H1 (cell line): Measurements from ENCODE around the gene ACAD10. TPM values are rescaled to one million over a fixed set of nuclear protein-coding genes. Genes with fewer than 3 reads are reported as not detected.

Source experiments
- CTCF ChIA-PET: fragments of 300-600 bp; sonication (Branson Sonifier 250); formaldehyde crosslinking; loops from one replicate; lab custom pipeline; 2021; ENCODE audit not compliant: partially characterized antibody; lab: Charles Lee
- POLR2A ChIA-PET: fragments of 300-600 bp; sonication (Branson Sonifier 250); formaldehyde crosslinking; loops from one replicate; lab custom pipeline; 2021; ENCODE audit warnings: inconsistent platforms; ENCODE audit not compliant: partially characterized antibody; lab: Charles Lee
- DNase-seq, 2 experiments: peaks; one replicate each; pipeline versions ENCODE4 v3.0.0 to v3.0.0-alpha.2; 2010 to 2022; ENCODE audit warnings: low spot score in 2 of 2, low read depth in 1 of 2, mixed read lengths in 1 of 2
- FAIRE-seq: peaks from 2 replicates; lab custom pipeline; 2011; peaks lifted over from hg19 to GRCh38; lab: Jason Lieb, UNC
- H2AFZ ChIP-seq: 2 replicates; pipeline ENCODE4 v1.8.1; 2012; ENCODE audit warnings: low read length, inconsistent platforms
- H2AK5ac ChIP-seq: 2 replicates; pipeline ENCODE4 v1.6.1; 2013; ENCODE audit warnings: low read depth, low read length
- H2BK120ac ChIP-seq: replicated peaks from 2 replicates; pipeline ENCODE3; 2013; ENCODE audit warnings: low read depth, low read length, inconsistent platforms
- H2BK12ac ChIP-seq: 2 replicates; pipeline ENCODE4 v1.6.1; 2013; ENCODE audit warnings: low read depth, low read length
- H2BK15ac ChIP-seq: 2 replicates; pipeline ENCODE4 v1.6.1; 2013; ENCODE audit warnings: low read length
- H2BK20ac ChIP-seq: 2 replicates; pipeline ENCODE4 v1.6.1; 2013; ENCODE audit warnings: low read length
- H2BK5ac ChIP-seq: 2 replicates; pipeline ENCODE4 v1.6.1; 2013; ENCODE audit warnings: low read depth, low read length
- H3K14ac ChIP-seq: 2 replicates; pipeline ENCODE4 v1.6.1; 2013; ENCODE audit warnings: inconsistent platforms; ENCODE audit not compliant: insufficient read length
- H3K18ac ChIP-seq: 2 replicates; pipeline ENCODE4 v1.6.1; 2013; ENCODE audit warnings: low read length; ENCODE audit errors: extremely low read depth
- H3K23ac ChIP-seq: 2 replicates; pipeline ENCODE4 v1.6.1; 2013; ENCODE audit warnings: inconsistent platforms; ENCODE audit not compliant: insufficient read length
- H3K23me2 ChIP-seq: 2 replicates; pipeline ENCODE4 v1.6.1; 2013; ENCODE audit warnings: low read depth, low read length
- H3K27ac ChIP-seq: 2 replicates; pipeline ENCODE4 v1.6.1; 2011; ENCODE audit warnings: low read depth, low read length, inconsistent platforms
- H3K27me3 ChIP-seq, 4 experiments: replicated peaks in 1 of 4; 1 replicate in 1 of 4; 2 replicates in 3 of 4; pipeline versions ENCODE4 v1.6.1 to v1.8.1; 2011 to 2013; ENCODE audit warnings: low read length in 3 of 4, mild to moderate bottlenecking in 3 of 4, inconsistent platforms in 2 of 4, mixed read lengths in 2 of 4, moderate library complexity in 1 of 4; ENCODE audit not compliant: control insufficient read depth in 3 of 4, insufficient read depth in 3 of 4; ENCODE audit errors: extremely low read depth in 1 of 4
- H3K36me3 ChIP-seq, 4 experiments: 2 replicates each; pipeline versions ENCODE4 v1.6.1 to v1.8.1; 2011 to 2013; ENCODE audit warnings: mild to moderate bottlenecking in 4 of 4, low read length in 3 of 4, moderate library complexity in 2 of 4, control low read depth in 1 of 4, inconsistent platforms in 1 of 4; ENCODE audit not compliant: insufficient read depth in 4 of 4, control insufficient read depth in 2 of 4
- H3K4ac ChIP-seq: replicated peaks from 2 replicates; pipeline ENCODE3; 2013; ENCODE audit warnings: low read length, low read depth, mixed read lengths, inconsistent platforms; ENCODE audit not compliant: insufficient read length
- H3K4me1 ChIP-seq, 4 experiments: replicated peaks in 1 of 4; 1 replicate in 1 of 4; 2 replicates in 3 of 4; pipeline versions ENCODE4 v1.6.1 to v1.8.1; 2011 to 2013; ENCODE audit warnings: low read length in 3 of 4, inconsistent platforms in 2 of 4, mixed read lengths in 1 of 4; ENCODE audit not compliant: insufficient read depth in 4 of 4, control insufficient read depth in 3 of 4
- H3K4me2 ChIP-seq, 2 experiments: 2 replicates each; pipeline versions ENCODE4 v1.6.1 to v1.8.1; 2011 to 2013; ENCODE audit warnings: low read depth in 2 of 2, low read length in 2 of 2, control low read depth in 1 of 2, inconsistent platforms in 1 of 2, mild to moderate bottlenecking in 1 of 2; ENCODE audit not compliant: insufficient read depth in 1 of 2
- H3K4me3 ChIP-seq, 4 experiments: fragments of 200-600, 300-600 bp in 1 of 4; sonication (generic), shearing (Covaris generic), sonication (Bioruptor Twin) in 1 of 4; 2 replicates each; pipeline versions ENCODE4 v1.5.1 to v1.8.1; 2011 to 2016; ENCODE audit warnings: low read length in 4 of 4, low read depth in 3 of 4, control low read depth in 2 of 4, inconsistent platforms in 2 of 4, mild to moderate bottlenecking in 2 of 4, mixed read lengths in 1 of 4, moderate library complexity in 1 of 4; ENCODE audit not compliant: insufficient read depth in 2 of 4; ENCODE audit errors: extremely low read depth in 1 of 4
- H3K56ac ChIP-seq: replicated peaks from 2 replicates; pipeline ENCODE3; 2013; ENCODE audit warnings: low read depth, mild to moderate bottlenecking, mixed read lengths, low read length, inconsistent platforms; ENCODE audit not compliant: insufficient read length
- H3K79me1 ChIP-seq: 2 replicates; pipeline ENCODE4 v1.6.1; 2013; ENCODE audit warnings: low read depth, low read length, control low read depth
- H3K79me2 ChIP-seq, 2 experiments: 2 replicates each; pipeline versions ENCODE4 v1.6.1 to v1.8.1; 2012 to 2013; ENCODE audit warnings: low read length in 2 of 2, mild to moderate bottlenecking in 2 of 2, inconsistent platforms in 1 of 2; ENCODE audit not compliant: insufficient read depth in 2 of 2, control insufficient read depth in 1 of 2
- H3K9ac ChIP-seq, 4 experiments: replicated peaks in 1 of 4; 1 replicate in 1 of 4; 2 replicates in 3 of 4; pipeline versions ENCODE4 v1.6.1 to v1.8.1; 2011 to 2013; ENCODE audit warnings: low read depth in 3 of 4, low read length in 3 of 4, control low read depth in 2 of 4, mild to moderate bottlenecking in 2 of 4, moderate library complexity in 2 of 4, inconsistent platforms in 1 of 4; ENCODE audit errors: extremely low read depth in 1 of 4
- H3K9me3 ChIP-seq, 2 experiments: 2 replicates each; pipeline versions ENCODE4 v1.6.1 to v1.8.1; 2012 to 2013; ENCODE audit warnings: mild to moderate bottlenecking in 2 of 2, moderate library complexity in 2 of 2, control low read depth in 1 of 2, inconsistent platforms in 1 of 2, low read depth in 1 of 2, low read length in 1 of 2, mixed read lengths in 1 of 2; ENCODE audit not compliant: insufficient read depth in 2 of 2
- H4K20me1 ChIP-seq, 2 experiments: replicated peaks in 1 of 2; 2 replicates each; pipeline versions ENCODE3 to v1.8.1; 2011 to 2013; ENCODE audit warnings: inconsistent platforms in 2 of 2, low read length in 2 of 2, mild to moderate bottlenecking in 1 of 2; ENCODE audit not compliant: insufficient read depth in 2 of 2, control insufficient read depth in 1 of 2
- H4K5ac ChIP-seq: 2 replicates; pipeline ENCODE4 v1.6.1; 2013; ENCODE audit warnings: low read length, low read depth, mixed read lengths, inconsistent platforms; ENCODE audit not compliant: insufficient read length
- H4K8ac ChIP-seq: 2 replicates; pipeline ENCODE4 v1.8.0; 2013; ENCODE audit warnings: mild to moderate bottlenecking, moderate library complexity, low read length, inconsistent platforms; ENCODE audit not compliant: insufficient read depth; ENCODE audit errors: extremely low read depth
- H4K91ac ChIP-seq: replicated peaks from 2 replicates; pipeline ENCODE3; 2013; ENCODE audit warnings: low read length, mixed read lengths, inconsistent platforms; ENCODE audit not compliant: insufficient read length
- ATF3 ChIP-seq: IDR thresholded peaks from 2 replicates; pipeline ENCODE4 v1.6.1; 2011; ENCODE audit warnings: low read depth, mild to moderate bottlenecking, low read length; ENCODE audit not compliant: insufficient read depth
- CBX8 ChIP-seq: fragments of 300-800, 300-1000 bp; sonication (generic); IDR thresholded peaks from 2 replicates; pipeline ENCODE4 v1.7.1; 2016; ENCODE audit warnings: low read depth, low read length, borderline replicate concordance
- CREB1 ChIP-seq: IDR thresholded peaks from 2 replicates; pipeline ENCODE4 v1.6.1; 2012; ENCODE audit warnings: inconsistent platforms
- GTF2F1 ChIP-seq: IDR thresholded peaks from 2 replicates; pipeline ENCODE4 v1.6.1; 2012; ENCODE audit warnings: low read depth, low read length, improper control_type of control experiment, borderline replicate concordance
- HDAC6 ChIP-seq: IDR thresholded peaks from one replicate; pipeline ENCODE4 v1.7.1; 2012; ENCODE audit warnings: low read depth, mild to moderate bottlenecking, inconsistent platforms, low read length, moderate library complexity
- JUN ChIP-seq: IDR thresholded peaks from 2 replicates; pipeline ENCODE4 v1.6.1; 2011; ENCODE audit warnings: low read depth, mild to moderate bottlenecking, improper control_type of control experiment, low read length
- MAFK ChIP-seq: IDR thresholded peaks from 2 replicates; pipeline ENCODE4 v1.6.1; 2012; ENCODE audit warnings: low read depth, mild to moderate bottlenecking, improper control_type of control experiment, low read length
- PHF8 ChIP-seq: fragments of 200-600 bp; sonication (generic); conservative IDR thresholded peaks from 2 replicates; pipeline ENCODE4 v1.7.1; 2012; ENCODE audit warnings: low read depth, mild to moderate bottlenecking, inconsistent platforms, low read length, moderate library complexity
- RXRA ChIP-seq: IDR thresholded peaks from 2 replicates; pipeline ENCODE4 v1.6.1; 2011; ENCODE audit warnings: low read depth, mild to moderate bottlenecking, low read length, moderate library complexity; ENCODE audit not compliant: insufficient read depth
- SP2 ChIP-seq: IDR thresholded peaks from 2 replicates; pipeline ENCODE4 v1.6.1; 2012; ENCODE audit warnings: mild to moderate bottlenecking, low read length, inconsistent platforms
- SRF ChIP-seq: IDR thresholded peaks from 2 replicates; pipeline ENCODE4 v1.6.1; 2011; ENCODE audit warnings: mild to moderate bottlenecking, low read depth, low read length, moderate library complexity
- TBP ChIP-seq: IDR thresholded peaks from 2 replicates; pipeline ENCODE4 v1.6.1; 2011; ENCODE audit warnings: low read depth, low read length, improper control_type of control experiment
- TEAD4 ChIP-seq: IDR thresholded peaks from 2 replicates; pipeline ENCODE4 v1.6.1; 2012; ENCODE audit warnings: low read depth, low read length, inconsistent platforms, mixed read lengths
- WGBS, 2 experiments: shearing (Covaris generic) in 1 of 2; methylation state at CpG; one replicate each; pipeline versions ENCODE4 v1.1.6 to v1.1.7; 2013 to 2015; ENCODE audit warnings: low lambda C conversion rate in 2 of 2, mixed read lengths in 2 of 2, inconsistent platforms in 1 of 2, low coverage in 1 of 2, missing lambda C conversion rate in 1 of 2; ENCODE audit not compliant: insufficient replicate concordance in 2 of 2, insufficient coverage in 1 of 2, insufficient read length in 1 of 2; ENCODE audit errors: extremely low coverage in 1 of 2, missing lambda C conversion rate in 1 of 2; 5-methylcytosine and 5-hydroxymethylcytosine counted together
- polyA plus RNA-seq, 7 experiments: library from polyadenylated mRNA; depleted of rRNA in 3 of 7; stranded (reverse) in 5 of 7; unstranded in 2 of 7; fragments of >200 nt in 5 of 7; fragments of 200-250 nt in 2 of 7; gene quantifications; 1 replicate in 5 of 7; 2 replicates in 1 of 7; 4 replicates in 1 of 7; pipeline versions ENCODE4 v1.2.1 to v1.2.3, GENCODE V29; 2011 to 2013; ENCODE audit warnings: missing spikeins in 2 of 7, mixed read lengths in 2 of 7
- total RNA-seq: library from RNA; stranded (reverse); fragmentation: NEBNext Ultra II Directional; extraction: Animal tissue kit (Norgen Biotek cat#: 25700); gene quantifications from 2 replicates; pipeline ENCODE4 v1.2.1, GENCODE V29; 2021

ACAD10 gene
- total and polyA plus RNA-seq, 2 of the 8 experiments (the other 6 are each of a cell fraction or from before 2014, with no cell fraction given): 17.3 to 23.3 TPM

GRCh38 chr12:111643427-111643826 lies 42.4 kb upstream of the ACAD10 start:
- Histone ChIP-seq H2BK15ac (no peak overlapping the region), H3K14ac (no peak overlapping the region), H2BK20ac (no peak overlapping the region), H3K79me2 (no peaks in the 10 kb centered on the region), H3K27me3 (no peaks in the 10 kb centered on the region), H2AK5ac (no peak overlapping the region), H2BK120ac (no peak overlapping the region), H4K91ac (no peak overlapping the region), H2AFZ (no peak overlapping the region), H3K4ac (no peak overlapping the region), H3K9ac (no peak overlapping the region), H3K56ac (no peak overlapping the region), H4K20me1 (no peaks in the 10 kb centered on the region), H3K9me3 (no peaks in the 10 kb centered on the region), H3K36me3 (peaks cover 0 to 44% (median 20%) of the 10 kb centered on the region in 4 experiments), H4K8ac (no peak overlapping the region), H3K4me2 (no peak overlapping the region), H3K4me1 (no peaks in the 10 kb centered on the region), H3K23ac (no peak overlapping the region), H3K79me1 (no peaks in the 10 kb centered on the region; the same call in 1 of the 2 replicates), H3K18ac (no peak overlapping the region), H4K5ac (no peak overlapping the region), H3K23me2 (no peaks in the 10 kb centered on the region), H2BK12ac (no peak overlapping the region), H3K27ac (no peak overlapping the region), H2BK5ac (no peak overlapping the region), H3K4me3 (no peak overlapping the region)
- CTCF ChIA-PET: interaction anchor here (0.6 to 1.6 kb wide), 6 partner anchors 9 to 104 kb away, joined by 3 to 6 read pairs (median 4); no protein-coding TSS in a partner anchor
- no peak for FAIRE-seq
- 100% methylated on average over 3 of the region's 3 CpGs; no CpG with 5 or more reads in 1 of the 2 experiments for WGBS, 2 experiments
- no peak for DNase-seq
- POLR2A ChIA-PET: interaction anchor here (0.9 to 1.5 kb wide), 3 partner anchors 10 to 38 kb away, joined by 3 to 4 read pairs (median 3); no protein-coding TSS in a partner anchor
- TF ChIP-seq HDAC6 (no peak), TBP (no peak), JUN (no peak), PHF8 (no peak), ATF3 (no peak), RXRA (no peak), CBX8 (no peak), SRF (no peak), GTF2F1 (no peak), SP2 (no peak), CREB1 (no peak), MAFK (no peak), TEAD4 (no peak)
